Activated T-cell treated with anti-CD3 and anti-CD28 coated beads, Interleukin-2, amount 50 U/mL, for 72 hours (primary cell): ENCODE data around the gene DAPK2. TPM values are rescaled to one million over a fixed set of nuclear protein-coding genes. Genes with fewer than 3 reads are reported as not detected.

Experiments
- ATAC-seq, 2 donors: fragments of 150-1000 bp; cut with Tn5 transposase; replicated peaks in 1 of 2; 2 replicates each; pipeline ENCODE4 v1.10.0; 2021; ENCODE audit warnings: moderate library complexity in 2 of 2, mild to moderate bottlenecking in 1 of 2
- DNase-seq, 2 donors: peaks; one replicate each; pipeline ENCODE4 v3.0.0; 2021 to 2022; ENCODE audit warnings: mixed read lengths in 1 of 2
- H3K27ac Mint-ChIP-seq: one replicate; pipeline ENCODE4 v1.8.0; 2022; ENCODE audit warnings: mild to moderate bottlenecking, moderate library complexity, mixed read lengths
- H3K27me3 Mint-ChIP-seq: one replicate; pipeline ENCODE4 v1.8.0; 2022; ENCODE audit warnings: low read depth, mixed read lengths
- H3K36me3 Mint-ChIP-seq, 2 donors: one replicate each; pipeline ENCODE4 v1.8.0; 2022; ENCODE audit warnings: mixed read lengths in 2 of 2, mild to moderate bottlenecking in 1 of 2; ENCODE audit not compliant: insufficient read depth in 2 of 2
- H3K4me1 Mint-ChIP-seq: one replicate; pipeline ENCODE4 v1.8.0; 2022; ENCODE audit warnings: low read depth, mixed read lengths
- H3K4me3 Mint-ChIP-seq, 2 donors: one replicate each; pipeline ENCODE4 v1.8.0; 2022; ENCODE audit warnings: mild to moderate bottlenecking in 2 of 2, mixed read lengths in 2 of 2, moderate library complexity in 2 of 2
- H3K9me3 Mint-ChIP-seq, 2 donors: one replicate each; pipeline ENCODE4 v1.8.0; 2022; ENCODE audit warnings: mixed read lengths in 2 of 2
- total RNA-seq, 2 donors: library from RNA; stranded (reverse); gene quantifications; one replicate each; pipeline ENCODE4 v1.2.3, GENCODE V29; 2022

Gene DAPK2
- total RNA-seq, 2 donors from 2014 or later: 2.3 to 3.3 TPM

DNA sequence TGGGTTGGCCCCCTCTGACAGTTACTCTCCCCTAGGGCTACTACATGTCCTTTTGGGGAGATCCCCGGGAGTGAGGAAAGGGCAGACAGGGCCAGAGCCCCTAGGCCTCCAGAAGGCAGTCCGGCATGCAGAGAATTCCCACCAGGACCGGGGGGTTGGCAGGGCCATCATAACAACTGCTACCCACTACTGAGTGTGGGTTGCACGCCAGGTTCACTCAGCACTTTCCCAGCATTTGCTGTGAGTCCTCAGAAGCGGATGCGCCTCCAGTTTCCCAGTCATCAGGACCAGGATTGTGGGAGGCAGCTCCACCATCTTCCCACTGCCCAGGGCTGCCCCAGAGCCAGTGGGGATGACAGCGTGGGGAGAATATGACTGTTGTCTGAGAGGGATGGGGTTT is 161.3 kb downstream of the DAPK2 start:
- H3K36me3 Mint-ChIP-seq: no peaks in the 10 kb centered on the region

DNA sequence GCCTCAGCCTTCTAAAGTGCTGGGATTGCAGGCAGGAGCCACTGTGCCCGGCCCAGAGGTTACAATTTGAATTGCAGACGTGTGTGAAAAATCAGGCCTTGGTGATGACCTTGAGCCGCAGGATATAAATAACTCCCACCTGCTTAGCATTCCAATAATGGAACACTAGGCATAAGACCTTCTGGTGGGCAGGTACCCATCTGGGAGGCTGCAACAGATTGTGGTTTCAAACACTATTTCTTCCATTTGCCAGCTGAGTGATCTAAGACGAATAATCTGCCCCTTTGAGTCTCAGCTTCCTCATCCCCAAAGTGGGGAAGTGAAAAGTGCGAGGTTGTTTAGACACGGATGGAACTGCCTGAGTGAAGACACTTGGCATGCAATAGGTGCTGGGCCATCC is 164.9 kb downstream of the DAPK2 start:
- no peak overlapping the region for H3K27ac Mint-ChIP-seq
- ATAC-seq: no peak
- no peak overlapping the region for H3K4me3 Mint-ChIP-seq
- H3K9me3 Mint-ChIP-seq: no peaks in the 10 kb centered on the region
- H3K36me3 Mint-ChIP-seq: no peaks in the 10 kb centered on the region
- H3K4me1 Mint-ChIP-seq: peaks cover 13% of the 10 kb centered on the region
- H3K27me3 Mint-ChIP-seq: no peaks in the 10 kb centered on the region
- no peak for DNase-seq

More for the DNA sequence above, 161.3 kb downstream of the DAPK2 start:
- peaks cover 25% of the 10 kb centered on the region for H3K4me1 Mint-ChIP-seq
- ATAC-seq (no peak), DNase-seq (no peak)
- H3K27me3 Mint-ChIP-seq: no peaks in the 10 kb centered on the region
- no peak overlapping the region for H3K4me3 Mint-ChIP-seq
- no peak overlapping the region for H3K27ac Mint-ChIP-seq
- H3K9me3 Mint-ChIP-seq: no peaks in the 10 kb centered on the region

DNA sequence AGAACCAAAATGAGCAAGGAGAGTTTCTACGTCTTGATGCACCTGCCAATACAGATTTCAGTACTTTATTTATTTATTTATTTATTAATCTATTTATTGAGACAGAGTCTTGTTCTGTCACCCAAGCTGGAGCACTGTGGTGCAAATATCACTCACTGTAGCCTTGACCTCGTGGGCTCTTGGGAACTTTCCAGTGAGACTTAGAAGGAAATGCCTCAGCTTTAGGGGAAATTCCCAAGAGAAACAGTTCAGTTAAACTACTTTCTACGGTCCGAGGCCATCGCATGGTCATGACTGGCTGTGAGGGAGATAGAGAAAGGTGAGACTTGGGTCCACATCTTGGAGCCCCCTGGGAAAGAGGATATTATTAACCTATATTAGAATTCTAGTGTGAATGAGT is 165.5 kb downstream of the DAPK2 start:
- no peak for DNase-seq
- H3K4me1 Mint-ChIP-seq: peaks cover 17% of the 10 kb centered on the region
- peak overlapping the region; percentile 44 for H3K27ac Mint-ChIP-seq
- no peak for ATAC-seq
- no peak overlapping the region for H3K4me3 Mint-ChIP-seq
- H3K36me3 Mint-ChIP-seq: no peaks in the 10 kb centered on the region
- no peaks in the 10 kb centered on the region for H3K27me3 Mint-ChIP-seq
- H3K9me3 Mint-ChIP-seq: no peaks in the 10 kb centered on the region

DNA sequence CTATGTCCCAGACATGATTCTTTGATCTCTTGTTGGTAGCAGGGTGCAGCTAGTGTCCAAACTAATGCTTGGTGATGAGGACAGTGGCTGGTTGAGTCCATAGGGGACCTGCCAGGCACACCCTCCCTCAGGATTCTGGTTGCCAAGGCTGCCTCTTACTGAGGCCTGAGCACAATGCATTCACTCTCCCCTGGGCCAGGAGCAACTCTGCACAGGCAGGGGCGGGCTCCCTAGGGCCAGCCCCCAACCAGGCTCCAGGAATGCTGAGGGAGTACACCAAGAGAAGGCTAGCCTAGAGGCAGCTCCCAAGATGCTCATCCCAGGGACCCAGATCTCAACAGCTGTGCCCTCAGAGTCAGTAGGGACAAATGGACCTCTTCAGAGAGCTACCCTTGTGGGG is 166.3 kb downstream of the DAPK2 start:
- Mint-ChIP-seq H3K36me3 (no peaks in the 10 kb centered on the region), H3K27me3 (no peaks in the 10 kb centered on the region), H3K9me3 (no peaks in the 10 kb centered on the region), H3K4me3 (no peak overlapping the region), H3K27ac (no peak overlapping the region), H3K4me1 (peaks cover 17% of the 10 kb centered on the region)
- DNase-seq: no peak
- no peak for ATAC-seq

DNA sequence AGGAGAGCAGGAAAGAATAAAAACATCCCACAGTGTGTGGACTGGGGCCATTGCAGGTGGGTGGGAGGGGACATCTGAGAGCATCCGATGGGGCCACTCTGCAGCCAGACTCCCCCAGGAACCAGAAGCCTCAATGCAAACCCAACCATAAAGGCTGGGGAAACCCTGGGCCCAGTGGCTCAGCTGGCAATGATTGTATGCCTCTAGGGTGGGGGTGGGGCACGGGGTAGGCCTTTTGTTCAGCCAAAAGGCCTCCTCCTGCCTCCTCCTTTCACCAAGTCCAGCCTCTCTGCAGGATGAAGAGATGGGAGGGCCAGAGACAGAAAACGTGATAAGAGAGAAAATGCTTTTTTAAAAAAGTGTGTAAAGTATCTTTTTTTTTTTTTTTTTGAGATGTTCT is 167.1 kb downstream of the DAPK2 start:
- H3K4me3 Mint-ChIP-seq: no peak overlapping the region
- no peaks in the 10 kb centered on the region for H3K36me3 Mint-ChIP-seq
- DNase-seq (no peak), ATAC-seq (no peak)
- no peaks in the 10 kb centered on the region for H3K9me3 Mint-ChIP-seq
- peaks cover 17% of the 10 kb centered on the region for H3K4me1 Mint-ChIP-seq
- no peak overlapping the region for H3K27ac Mint-ChIP-seq
- H3K27me3 Mint-ChIP-seq: no peaks in the 10 kb centered on the region

DNA sequence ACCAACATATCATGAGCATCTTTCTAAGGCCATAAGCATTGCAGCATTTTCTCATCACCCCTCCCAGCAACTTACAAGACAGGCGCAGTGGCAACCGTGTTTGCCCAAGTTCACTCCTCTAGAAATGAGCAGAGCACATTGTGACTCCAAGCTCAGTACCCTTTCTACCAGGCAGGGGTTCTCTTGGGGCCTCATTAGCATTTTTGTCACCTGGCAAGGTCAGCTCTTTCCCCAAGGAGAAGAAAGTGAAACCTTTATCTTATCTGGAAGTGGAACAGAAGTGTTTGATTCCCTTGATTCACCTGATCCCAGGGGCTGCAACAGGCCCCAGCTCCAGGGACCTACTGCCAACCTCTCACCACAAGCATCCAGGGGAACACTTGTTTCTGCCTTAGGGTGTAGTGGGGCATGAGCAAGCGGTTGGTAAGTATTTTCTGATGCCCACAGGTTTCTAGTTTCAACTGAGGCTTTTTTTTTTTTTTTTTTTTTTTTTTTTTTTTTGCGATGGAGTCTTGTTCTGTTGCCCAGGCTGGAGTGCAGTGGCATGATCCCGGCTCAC is 168.5 kb downstream of the DAPK2 start:
- H3K4me1 Mint-ChIP-seq: peaks cover 27% of the 10 kb centered on the region
- H3K4me3 Mint-ChIP-seq: no peak overlapping the region
- no peak for DNase-seq
- no peaks in the 10 kb centered on the region for H3K9me3 Mint-ChIP-seq
- no peaks in the 10 kb centered on the region for H3K27me3 Mint-ChIP-seq
- H3K27ac Mint-ChIP-seq: no peak overlapping the region
- H3K36me3 Mint-ChIP-seq: peaks cover 0 to 3% of the 10 kb centered on the region in 2 donors
- no peak for ATAC-seq

DNA sequence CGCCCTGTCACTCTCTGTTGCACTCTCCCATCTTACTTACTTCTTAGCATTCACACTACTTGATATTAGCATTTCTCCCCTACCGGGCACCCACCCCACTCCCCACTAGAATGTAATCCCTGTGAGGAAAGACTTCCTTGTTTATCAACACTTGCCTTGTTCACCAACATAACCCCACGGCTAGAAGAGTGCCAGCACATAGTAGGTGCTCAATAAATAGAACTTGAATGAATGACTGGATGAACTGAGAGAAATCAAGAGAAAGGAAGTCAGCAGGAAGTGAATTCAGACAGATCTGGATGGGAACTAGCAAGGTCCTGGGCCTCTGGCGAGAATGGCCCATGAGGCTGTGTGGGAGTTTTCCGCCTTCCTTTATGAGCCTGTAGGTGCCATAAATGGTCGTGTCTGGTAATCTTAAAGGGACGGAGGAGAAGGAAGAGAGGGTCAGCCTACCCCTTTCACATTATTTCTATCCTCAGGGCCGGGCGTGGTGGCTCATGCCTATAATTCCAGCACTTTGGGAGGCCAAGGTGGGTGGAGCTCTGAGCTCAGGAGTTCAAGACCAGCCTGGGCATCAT is 170.1 kb downstream of the DAPK2 start:
- H3K27ac Mint-ChIP-seq: no peak overlapping the region
- peaks cover 0 to 3% of the 10 kb centered on the region in 2 donors for H3K36me3 Mint-ChIP-seq
- H3K4me3 Mint-ChIP-seq: no peak overlapping the region
- H3K4me1 Mint-ChIP-seq: peaks cover 24% of the 10 kb centered on the region
- DNase-seq (no peak), ATAC-seq (no peak)
- H3K9me3 Mint-ChIP-seq: peaks cover 0 to 1% of the 10 kb centered on the region in 2 donors
- H3K27me3 Mint-ChIP-seq: no peaks in the 10 kb centered on the region

DNA sequence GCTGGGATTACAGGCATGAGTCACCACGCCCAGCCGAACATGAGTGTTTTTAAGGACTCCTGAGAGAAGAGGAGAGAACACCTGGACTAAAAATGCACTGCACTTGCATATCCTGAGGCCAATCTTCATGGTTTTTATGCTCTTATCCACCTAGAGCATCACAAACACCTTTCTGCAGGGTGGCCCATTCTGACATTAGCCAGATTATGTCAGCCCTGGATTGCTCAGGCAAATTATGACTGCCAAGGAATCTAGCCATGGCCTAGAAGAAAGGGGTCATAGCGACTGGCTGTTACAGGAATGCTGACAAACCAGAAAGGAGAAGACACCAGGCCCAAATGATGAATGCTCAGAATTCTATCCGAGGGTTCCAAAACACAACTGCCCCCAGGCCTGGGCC is 171.7 kb downstream of the DAPK2 start:
- Mint-ChIP-seq H3K27me3 (no peaks in the 10 kb centered on the region), H3K4me1 (peaks cover 29% of the 10 kb centered on the region), H3K9me3 (peaks cover 0 to 1% of the 10 kb centered on the region in 2 donors), H3K4me3 (no peak overlapping the region), H3K36me3 (peaks cover 0 to 3% of the 10 kb centered on the region in 2 donors), H3K27ac (no peak overlapping the region)
- DNase-seq (no peak), ATAC-seq (no peak)

DNA sequence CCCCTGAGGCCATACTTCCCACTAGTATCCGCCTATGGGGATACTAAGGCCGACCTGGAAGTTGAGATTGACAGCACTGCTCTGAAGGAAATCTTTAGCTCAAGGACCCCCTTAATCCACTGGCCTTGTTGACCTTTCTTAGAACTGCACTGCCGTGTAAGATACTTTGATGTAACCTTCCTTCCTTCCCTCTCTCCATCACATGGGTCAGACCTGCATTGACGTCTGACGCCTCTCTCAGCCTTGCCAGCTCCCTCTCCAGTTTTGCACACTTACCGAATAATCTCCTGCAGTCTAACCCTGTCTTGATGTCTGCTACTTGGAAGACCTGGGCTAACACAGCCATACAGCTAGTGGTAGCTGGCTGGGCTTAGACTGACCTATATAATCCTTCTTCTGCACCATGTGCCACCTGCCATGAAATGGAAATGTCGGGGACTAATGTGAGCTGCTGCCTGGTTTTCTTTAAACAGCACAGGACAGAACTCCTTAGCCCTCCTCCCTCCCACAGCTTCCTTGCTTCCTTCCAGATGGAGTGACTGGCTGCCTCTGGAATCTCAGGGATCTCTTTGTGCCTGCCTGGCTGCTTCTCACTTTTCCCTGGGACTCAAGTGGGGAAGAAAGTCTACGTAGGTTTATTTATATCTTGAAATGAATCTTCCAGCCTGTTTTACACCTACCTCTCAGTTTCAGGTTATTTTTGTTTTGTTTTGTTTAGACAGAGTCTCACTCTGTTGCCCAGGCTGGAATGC is 173.3 kb downstream of the DAPK2 start:
- Mint-ChIP-seq H3K4me1 (peaks cover 34% of the 10 kb centered on the region), H3K4me3 (no peak overlapping the region), H3K36me3 (peaks cover 0 to 3% of the 10 kb centered on the region in 2 donors), H3K9me3 (peaks cover 0 to 1% of the 10 kb centered on the region in 2 donors), H3K27ac (no peak overlapping the region), H3K27me3 (no peaks in the 10 kb centered on the region)
- ATAC-seq: no peak
- DNase-seq: no peak

DNA sequence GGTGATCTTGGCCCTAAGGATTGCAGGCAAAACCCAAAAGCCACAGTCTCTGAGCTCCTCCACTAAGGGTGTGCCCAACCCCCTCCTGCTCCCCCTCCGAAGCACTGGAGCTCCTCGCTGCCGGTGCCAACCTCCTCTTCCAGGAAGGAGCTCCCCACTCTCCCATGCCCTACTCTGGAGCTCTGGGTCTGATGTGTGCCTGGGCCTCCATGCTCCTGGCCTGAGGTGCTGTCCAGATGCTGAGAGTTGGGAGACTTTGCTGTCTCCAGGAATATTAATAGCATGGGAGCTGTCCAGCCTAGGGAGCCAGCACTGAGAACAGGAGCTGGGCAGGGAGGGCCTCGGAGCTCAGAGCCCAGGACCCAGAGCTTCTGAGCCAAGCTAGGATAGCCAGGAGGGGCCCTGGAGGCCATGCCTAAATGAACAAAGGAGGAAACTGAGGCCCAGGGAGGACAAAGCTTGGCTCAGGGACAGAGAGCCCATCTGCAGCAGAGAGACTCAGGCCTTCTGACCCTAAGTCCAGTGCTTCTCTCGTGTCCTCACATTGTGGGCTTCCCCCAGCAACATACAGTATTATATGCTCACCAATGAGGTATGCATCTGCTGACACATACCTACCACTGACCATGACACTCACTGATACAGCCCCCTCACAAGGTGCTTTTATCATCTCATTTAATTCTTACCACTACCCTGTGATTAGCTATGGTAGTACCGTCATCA is 175.6 kb downstream of the DAPK2 start:
- DNase-seq (no peak), ATAC-seq (peak; percentile 18 to 28)
- no peaks in the 10 kb centered on the region for H3K27me3 Mint-ChIP-seq
- H3K27ac Mint-ChIP-seq: no peak overlapping the region
- H3K4me3 Mint-ChIP-seq: no peak overlapping the region
- H3K9me3 Mint-ChIP-seq: peaks cover 0 to 1% of the 10 kb centered on the region in 2 donors
- H3K4me1 Mint-ChIP-seq: peaks cover 35% of the 10 kb centered on the region
- H3K36me3 Mint-ChIP-seq: peaks cover 0 to 3% of the 10 kb centered on the region in 2 donors

DNA sequence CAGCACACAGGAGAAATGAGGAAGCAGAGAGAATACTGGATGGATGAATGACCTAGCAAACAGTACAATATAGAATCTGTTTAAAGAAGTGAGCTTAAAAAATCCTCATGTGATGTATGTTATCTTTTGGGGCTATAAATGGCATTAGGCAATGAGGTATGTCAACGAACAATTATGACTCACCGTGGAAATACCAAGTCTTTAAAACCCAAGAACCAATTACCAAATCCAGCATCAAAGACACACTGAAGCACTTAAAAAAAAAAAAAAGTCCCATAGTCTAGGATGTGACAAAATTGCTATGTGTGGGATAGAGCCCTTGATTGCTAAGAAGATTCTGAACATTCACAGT is 176.3 kb downstream of the DAPK2 start:
- peaks cover 0 to 3% of the 10 kb centered on the region in 2 donors for H3K36me3 Mint-ChIP-seq
- H3K4me3 Mint-ChIP-seq: no peak overlapping the region
- ATAC-seq: peak; percentile 86 to 87

DNA sequence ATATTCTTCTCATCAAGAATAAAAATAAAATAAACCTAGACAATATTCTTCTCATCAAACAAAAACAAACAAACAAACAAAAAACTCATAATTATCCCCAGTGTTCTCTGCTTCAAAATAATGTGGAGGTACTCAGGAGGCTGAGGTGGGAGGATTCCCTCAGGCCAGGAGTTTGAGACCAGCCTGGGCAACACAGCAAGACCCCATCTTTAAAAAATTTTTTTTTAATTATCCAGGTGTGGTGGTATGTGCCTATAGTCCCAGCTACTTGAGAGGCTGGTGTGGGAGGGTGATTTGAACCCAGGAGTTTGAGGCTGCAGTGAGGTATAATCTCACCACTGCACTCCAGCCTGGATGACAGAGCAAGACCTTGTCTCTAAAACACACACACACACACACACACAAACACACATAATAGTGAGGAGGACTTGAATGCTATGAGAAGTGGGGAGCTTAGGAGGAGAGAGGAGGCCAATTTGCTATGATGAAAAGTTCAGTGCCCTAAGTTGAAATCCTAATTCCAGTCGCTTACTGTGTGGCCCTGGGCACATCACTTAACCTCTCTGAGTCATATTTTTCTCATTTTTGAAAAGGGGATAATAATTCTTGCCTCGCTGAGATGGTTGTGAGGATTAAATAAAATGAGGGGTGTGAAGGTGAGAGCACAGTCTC is 176.8 kb downstream of the DAPK2 start:
- Mint-ChIP-seq H3K9me3 (peaks cover 0 to 1% of the 10 kb centered on the region in 2 donors), H3K27me3 (no peaks in the 10 kb centered on the region), H3K27ac (no peak overlapping the region), H3K4me1 (peaks cover 35% of the 10 kb centered on the region), H3K36me3 (peaks cover 0 to 3% of the 10 kb centered on the region in 2 donors), H3K4me3 (no peak overlapping the region)
- DNase-seq (no peak), ATAC-seq (peak; percentile 35 to 44)

More for the DNA sequence above, 176.3 kb downstream of the DAPK2 start:
- DNase-seq: no peak
- peaks cover 35% of the 10 kb centered on the region for H3K4me1 Mint-ChIP-seq
- no peaks in the 10 kb centered on the region for H3K27me3 Mint-ChIP-seq
- no peak overlapping the region for H3K27ac Mint-ChIP-seq
- H3K9me3 Mint-ChIP-seq: peaks cover 0 to 1% of the 10 kb centered on the region in 2 donors

DNA sequence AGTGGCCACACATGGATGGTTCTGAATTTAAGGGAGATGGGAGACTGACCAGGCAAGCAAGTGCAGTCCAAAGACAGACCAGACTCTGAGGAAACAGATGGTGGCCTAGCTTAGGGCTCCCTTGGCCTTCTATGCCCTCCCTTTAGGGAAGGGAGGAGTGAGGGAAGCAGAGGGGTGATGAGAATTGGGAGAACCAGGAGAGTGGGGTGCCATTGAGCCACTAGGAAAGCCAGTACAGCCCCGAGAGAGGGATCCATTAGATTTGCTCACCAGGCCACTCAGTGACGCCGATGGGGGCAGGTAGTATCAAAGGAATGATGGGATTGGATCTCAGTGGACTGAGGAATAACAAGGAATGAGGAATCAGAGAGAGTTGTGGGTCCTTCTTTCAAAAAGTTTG is 182.1 kb downstream of the DAPK2 start:
- Mint-ChIP-seq H3K4me3 (no peak overlapping the region), H3K4me1 (peaks cover 25% of the 10 kb centered on the region), H3K27ac (no peak overlapping the region), H3K9me3 (no peaks in the 10 kb centered on the region), H3K27me3 (no peaks in the 10 kb centered on the region), H3K36me3 (no peaks in the 10 kb centered on the region)
- no peak for ATAC-seq
- DNase-seq: no peak
